Erythroblast (primary cell): ENCODE measurements around the gene OSBP2.

ENCODE experiments used
- GATA1 ChIP-seq: IDR thresholded peaks from 2 replicates; pipeline ENCODE4 v1.6.1; 2011; ENCODE audit warnings: low read depth, mild to moderate bottlenecking, control low read depth, low read length, moderate library complexity
- POLR2A ChIP-seq: IDR thresholded peaks from 2 replicates; pipeline ENCODE4 v1.6.1; 2011; ENCODE audit warnings: mild to moderate bottlenecking, low read length

DNA sequence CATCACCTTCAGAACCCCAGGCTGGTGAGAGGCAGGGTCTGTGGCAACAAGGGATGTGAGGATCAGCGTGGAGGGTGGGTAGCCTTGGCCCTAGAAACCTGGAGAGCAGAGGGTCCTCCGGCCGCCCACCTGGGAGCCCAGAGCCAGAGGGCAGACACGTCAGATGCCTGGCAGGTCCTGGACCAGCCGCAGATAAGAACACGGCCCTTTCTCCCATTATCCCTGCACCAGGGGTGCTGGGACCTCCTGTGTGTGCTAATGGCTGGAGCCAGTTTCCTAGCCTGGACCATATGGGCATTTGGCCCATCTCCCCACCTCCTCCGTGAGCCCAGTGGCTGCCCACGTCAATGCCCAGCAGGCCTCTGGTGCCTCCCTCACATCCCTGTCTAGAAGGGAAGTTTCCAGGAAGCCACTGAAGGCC is 185.5 kb downstream of the OSBP2 start:
- TF ChIP-seq POLR2A (no peak), GATA1 (no peak)
